ENCODE results near the gene BEST2. TPM values are rescaled to one million over a fixed set of nuclear protein-coding genes. Genes with fewer than 3 reads are reported as not detected.
A peak's percentile ranks its signal among the peaks of the same experiment; 100 is the strongest.

Gene BEST2
- total RNA-seq, 1 donor from 2014 or later, result not detected

GRCh38 chr19:12801466-12802266, 50.1 kb downstream of the BEST2 start, which contains the start of the genes PRDX2 and THSD8:
Gene PRDX2 (minus strand): TSS chr19:12801800. CDS start chr19:12801261, 539 bp downstream.
Gene THSD8 (plus strand): TSS chr19:12802069. CDS start chr19:12802072, 3 bp downstream.
- peak; percentile 84 for DNase-seq

DNA sequence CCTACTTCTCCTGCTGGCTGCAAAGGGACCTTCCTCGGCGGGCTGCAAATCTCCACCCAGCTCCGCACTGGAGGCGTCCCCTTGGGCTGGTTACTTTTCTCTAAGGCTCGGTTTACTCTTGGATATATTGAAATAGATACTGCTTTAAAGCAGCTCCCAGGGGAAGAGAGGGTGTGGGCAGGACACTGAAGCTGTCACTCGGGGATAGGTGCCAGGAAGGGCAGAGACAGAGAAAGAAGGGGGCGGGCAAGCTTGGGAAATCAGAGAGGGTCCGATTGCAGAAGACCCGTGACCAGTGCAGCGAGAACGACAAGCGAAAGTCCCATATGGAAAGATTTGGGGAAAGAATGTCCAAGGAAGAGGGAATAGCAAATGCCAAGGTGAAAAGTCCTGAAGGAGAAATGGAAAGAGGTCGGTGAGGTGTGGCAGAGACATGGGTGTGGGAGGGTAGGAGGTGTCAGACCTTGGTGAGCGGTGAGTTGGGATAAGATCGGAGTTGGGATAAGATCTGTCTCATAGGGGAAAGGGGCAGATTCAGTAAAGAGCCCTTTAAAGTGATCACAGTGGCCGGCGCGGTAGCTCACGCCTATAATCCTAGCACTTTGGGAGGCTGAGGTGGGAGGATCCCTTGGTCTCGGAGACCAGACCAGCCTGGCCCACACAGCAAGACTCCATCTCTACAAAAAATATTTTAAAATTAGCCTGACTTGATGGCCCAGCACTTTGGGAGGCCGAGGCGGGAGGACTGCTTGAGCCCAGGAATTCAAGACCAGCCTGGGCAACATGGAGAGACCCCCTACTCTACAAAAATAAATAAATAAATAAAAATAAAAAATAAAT, 50.9 kb downstream of the BEST2 start:
- DNase-seq, result no peak

GRCh38 chr19:12804051-12804450, 52.5 kb downstream of the BEST2 start:
- DNase-seq, result no peak

- peak; percentile 95 for DNase-seq
Measured at GRCh38 chr19:12806242-12807081, 54.9 kb downstream of the BEST2 start, which contains the start of gene RNASEH2A. Gene RNASEH2A (plus strand): TSS chr19:12806584. CDS start chr19:12806674, 90 bp downstream.

Other genes starting within 250 kb of the BEST2 start
- gene ZNF564, start 200.3 kb upstream of the BEST2 start, total RNA-seq, result 8.4 and 13.3 TPM in 2 replicates
- gene ZNF490, start 141.0 kb upstream of the BEST2 start, total RNA-seq, result 10.2 and 13.1 TPM in 2 replicates
- 17.9 and 21.3 TPM in 2 replicates for gene ZNF791, start 140.9 kb upstream of the BEST2 start, total RNA-seq
- 59.7 and 66.4 TPM in 2 replicates for gene MAN2B1, start 85.0 kb upstream of the BEST2 start, total RNA-seq
- 6.3 and 8.3 TPM in 2 replicates for gene WDR83, start 85.0 kb upstream of the BEST2 start, total RNA-seq
- 52.9 and 53.0 TPM in 2 replicates for gene DHPS, start 69.9 kb upstream of the BEST2 start, total RNA-seq
- gene GNG14, start 63.8 kb upstream of the BEST2 start, total RNA-seq, result not detected in 2 replicates
- 5.8 and 8.0 TPM in 2 replicates for gene FBXW9, start 55.2 kb upstream of the BEST2 start, total RNA-seq
- 25.7 and 31.4 TPM in 2 replicates for gene TNPO2, start 27.9 kb upstream of the BEST2 start, total RNA-seq
- 106 and 139 TPM in 2 replicates for gene TRIR, start 17.1 kb upstream of the BEST2 start, total RNA-seq
- 66.9 and 78.6 TPM in 2 replicates for gene GET3, start 14.3 kb upstream of the BEST2 start, total RNA-seq
- gene HOOK2, start 23.8 kb downstream of the BEST2 start, total RNA-seq, result 12.1 and 14.8 TPM in 2 replicates
- gene JUNB, start 39.7 kb downstream of the BEST2 start, total RNA-seq, result 61.1 and 151 TPM in 2 replicates
- gene PRDX2, start 50.0 kb downstream of the BEST2 start, total RNA-seq, result 214 and 278 TPM in 2 replicates
- 0.23 TPM in 1 of 2 replicates, not detected in the other for gene THSD8, start 50.3 kb downstream of the BEST2 start, total RNA-seq
- gene RNASEH2A, start 54.8 kb downstream of the BEST2 start, total RNA-seq, result 19.6 and 45.6 TPM in 2 replicates
- gene RTBDN, start 82.8 kb downstream of the BEST2 start, total RNA-seq, result not detected in 2 replicates
- 0.17 and 0.51 TPM in 2 replicates for gene MAST1, start 86.7 kb downstream of the BEST2 start, total RNA-seq
- 23.3 and 31.3 TPM in 2 replicates for gene DNASE2, start 129.7 kb downstream of the BEST2 start, total RNA-seq
- 0.17 TPM in 1 of 2 replicates, not detected in the other for gene KLF1, start 135.4 kb downstream of the BEST2 start, total RNA-seq
- gene GCDH, start 139.4 kb downstream of the BEST2 start, total RNA-seq, result 31.5 and 42.4 TPM in 2 replicates
- 0.17 and 0.33 TPM in 2 replicates for gene SYCE2, start 167.5 kb downstream of the BEST2 start, total RNA-seq
- 47.5 and 83.9 TPM in 2 replicates for gene FARSA, start 181.9 kb downstream of the BEST2 start, total RNA-seq
- gene CALR, start 186.8 kb downstream of the BEST2 start, total RNA-seq, result 1,244 and 1,415 TPM in 2 replicates
- 52.9 and 98.1 TPM in 2 replicates for gene RAD23A, start 194.1 kb downstream of the BEST2 start, total RNA-seq
- gene GADD45GIP1, start 205.4 kb downstream of the BEST2 start, total RNA-seq, result 19.5 and 20.6 TPM in 2 replicates
- gene DAND5, start 217.8 kb downstream of the BEST2 start, total RNA-seq, result 0.09 and 0.17 TPM in 2 replicates
- 12.6 and 23.7 TPM in 2 replicates for gene NFIX, start 243.7 kb downstream of the BEST2 start, total RNA-seq

All from dermis blood vessel endothelial cell (primary cell).